GM23338 (cell line): ENCODE results near the gene RWDD3.

Source experiments
- CREB1 ChIP-seq: fragments of 250-450 bp; sonication (Bioruptor Pico); IDR thresholded peaks from 2 replicates; pipeline ENCODE4 v1.5.0; 2020; ENCODE audit warnings: low read depth, mild to moderate bottlenecking, moderate library complexity
- EZH2 ChIP-seq: fragments of 200-600 bp; sonication (generic); IDR thresholded peaks from one replicate; pipeline ENCODE4 v1.8.0; 2017; ENCODE audit warnings: antibody characterized with exemption, mild to moderate bottlenecking, low read depth; ENCODE audit not compliant: unreplicated experiment
- EZH2phosphoT487 ChIP-seq: fragments of 200-600 bp; sonication (generic); IDR thresholded peaks from one replicate; pipeline ENCODE4 v1.8.1; 2018; ENCODE audit warnings: antibody characterized with exemption; ENCODE audit not compliant: unreplicated experiment
- JUNB ChIP-seq: IDR thresholded peaks from one replicate; pipeline ENCODE4 v1.6.1; 2016; ENCODE audit warnings: antibody characterized with exemption; ENCODE audit not compliant: unreplicated experiment
- NANOG ChIP-seq: IDR thresholded peaks from 2 replicates; pipeline ENCODE4 v1.6.1; 2016; ENCODE audit warnings: antibody characterized with exemption, borderline replicate concordance
- POLR2AphosphoS5 ChIP-seq: IDR thresholded peaks from 2 replicates; pipeline ENCODE4 v1.6.1; 2016; ENCODE audit warnings: antibody characterized with exemption, low read depth
- REST ChIP-seq: IDR thresholded peaks from one replicate; pipeline ENCODE4 v1.6.1; 2018; ENCODE audit warnings: antibody characterized with exemption; ENCODE audit not compliant: unreplicated experiment
- STAT1 ChIP-seq: IDR thresholded peaks from one replicate; pipeline ENCODE4 v1.6.1; 2016; ENCODE audit warnings: antibody characterized with exemption; ENCODE audit not compliant: unreplicated experiment
- ZNF331 ChIP-seq: fragments of 250-450 bp; sonication (Bioruptor Pico); IDR thresholded peaks from 2 replicates; pipeline ENCODE4 v1.5.0; 2020; ENCODE audit warnings: low read depth, mild to moderate bottlenecking, moderate library complexity
- TF ChIP-seq, protein P1 (sequence below), 2 experiments: fragments of 200-600 bp in 1 of 2; sonication (generic) in 1 of 2; conservative IDR thresholded peaks; 2 replicates each; pipeline versions ENCODE4 v1.5.1 to v1.6.1; 2016 to 2017; ENCODE audit warnings: antibody characterized with exemption in 2 of 2, low read depth in 2 of 2, mild to moderate bottlenecking in 2 of 2, moderate library complexity in 1 of 2
- TF ChIP-seq, protein P2 (sequence below): fragments of 250-450 bp; sonication (Bioruptor Pico); IDR thresholded peaks from 2 replicates; pipeline ENCODE4 v1.5.0; 2020; ENCODE audit warnings: mild to moderate bottlenecking, moderate library complexity

DNA sequence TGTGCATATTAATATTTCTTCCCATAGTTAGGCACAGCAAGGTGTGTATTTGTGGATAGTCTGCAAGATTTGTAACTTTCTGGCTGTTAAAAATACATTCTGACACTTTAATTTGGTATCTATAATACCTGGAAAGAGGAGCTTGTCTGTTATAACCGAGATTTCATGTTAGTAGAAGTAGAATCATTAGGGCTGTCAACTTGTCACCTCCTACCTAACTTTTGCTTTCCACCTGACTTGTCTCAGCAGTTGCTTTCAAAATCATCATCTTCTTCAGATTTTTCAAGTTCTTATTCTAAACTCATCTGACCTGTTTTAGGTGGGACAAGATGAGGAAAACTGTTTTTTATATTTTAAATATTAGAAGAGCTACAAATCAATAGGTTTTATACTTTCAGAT, 11.0 kb downstream of the RWDD3 start:
- TF ChIP-seq POLR2AphosphoS5 (no peak), CREB1 (CRISPR knock-in tag) (no peak), REST (no peak), EZH2 (no peak), STAT1 (no peak), NANOG (no peak), EZH2phosphoT487 (no peak), JUNB (no peak), ZNF331 (CRISPR knock-in tag) (no peak)
- TF ChIP-seq, protein P1, sequence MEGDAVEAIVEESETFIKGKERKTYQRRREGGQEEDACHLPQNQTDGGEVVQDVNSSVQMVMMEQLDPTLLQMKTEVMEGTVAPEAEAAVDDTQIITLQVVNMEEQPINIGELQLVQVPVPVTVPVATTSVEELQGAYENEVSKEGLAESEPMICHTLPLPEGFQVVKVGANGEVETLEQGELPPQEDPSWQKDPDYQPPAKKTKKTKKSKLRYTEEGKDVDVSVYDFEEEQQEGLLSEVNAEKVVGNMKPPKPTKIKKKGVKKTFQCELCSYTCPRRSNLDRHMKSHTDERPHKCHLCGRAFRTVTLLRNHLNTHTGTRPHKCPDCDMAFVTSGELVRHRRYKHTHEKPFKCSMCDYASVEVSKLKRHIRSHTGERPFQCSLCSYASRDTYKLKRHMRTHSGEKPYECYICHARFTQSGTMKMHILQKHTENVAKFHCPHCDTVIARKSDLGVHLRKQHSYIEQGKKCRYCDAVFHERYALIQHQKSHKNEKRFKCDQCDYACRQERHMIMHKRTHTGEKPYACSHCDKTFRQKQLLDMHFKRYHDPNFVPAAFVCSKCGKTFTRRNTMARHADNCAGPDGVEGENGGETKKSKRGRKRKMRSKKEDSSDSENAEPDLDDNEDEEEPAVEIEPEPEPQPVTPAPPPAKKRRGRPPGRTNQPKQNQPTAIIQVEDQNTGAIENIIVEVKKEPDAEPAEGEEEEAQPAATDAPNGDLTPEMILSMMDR (conservative IDR thresholded peaks at IDR 0.05; ENCODE audit: low read depth in 2 of 2) = no peak
- TF ChIP-seq, protein P2, sequence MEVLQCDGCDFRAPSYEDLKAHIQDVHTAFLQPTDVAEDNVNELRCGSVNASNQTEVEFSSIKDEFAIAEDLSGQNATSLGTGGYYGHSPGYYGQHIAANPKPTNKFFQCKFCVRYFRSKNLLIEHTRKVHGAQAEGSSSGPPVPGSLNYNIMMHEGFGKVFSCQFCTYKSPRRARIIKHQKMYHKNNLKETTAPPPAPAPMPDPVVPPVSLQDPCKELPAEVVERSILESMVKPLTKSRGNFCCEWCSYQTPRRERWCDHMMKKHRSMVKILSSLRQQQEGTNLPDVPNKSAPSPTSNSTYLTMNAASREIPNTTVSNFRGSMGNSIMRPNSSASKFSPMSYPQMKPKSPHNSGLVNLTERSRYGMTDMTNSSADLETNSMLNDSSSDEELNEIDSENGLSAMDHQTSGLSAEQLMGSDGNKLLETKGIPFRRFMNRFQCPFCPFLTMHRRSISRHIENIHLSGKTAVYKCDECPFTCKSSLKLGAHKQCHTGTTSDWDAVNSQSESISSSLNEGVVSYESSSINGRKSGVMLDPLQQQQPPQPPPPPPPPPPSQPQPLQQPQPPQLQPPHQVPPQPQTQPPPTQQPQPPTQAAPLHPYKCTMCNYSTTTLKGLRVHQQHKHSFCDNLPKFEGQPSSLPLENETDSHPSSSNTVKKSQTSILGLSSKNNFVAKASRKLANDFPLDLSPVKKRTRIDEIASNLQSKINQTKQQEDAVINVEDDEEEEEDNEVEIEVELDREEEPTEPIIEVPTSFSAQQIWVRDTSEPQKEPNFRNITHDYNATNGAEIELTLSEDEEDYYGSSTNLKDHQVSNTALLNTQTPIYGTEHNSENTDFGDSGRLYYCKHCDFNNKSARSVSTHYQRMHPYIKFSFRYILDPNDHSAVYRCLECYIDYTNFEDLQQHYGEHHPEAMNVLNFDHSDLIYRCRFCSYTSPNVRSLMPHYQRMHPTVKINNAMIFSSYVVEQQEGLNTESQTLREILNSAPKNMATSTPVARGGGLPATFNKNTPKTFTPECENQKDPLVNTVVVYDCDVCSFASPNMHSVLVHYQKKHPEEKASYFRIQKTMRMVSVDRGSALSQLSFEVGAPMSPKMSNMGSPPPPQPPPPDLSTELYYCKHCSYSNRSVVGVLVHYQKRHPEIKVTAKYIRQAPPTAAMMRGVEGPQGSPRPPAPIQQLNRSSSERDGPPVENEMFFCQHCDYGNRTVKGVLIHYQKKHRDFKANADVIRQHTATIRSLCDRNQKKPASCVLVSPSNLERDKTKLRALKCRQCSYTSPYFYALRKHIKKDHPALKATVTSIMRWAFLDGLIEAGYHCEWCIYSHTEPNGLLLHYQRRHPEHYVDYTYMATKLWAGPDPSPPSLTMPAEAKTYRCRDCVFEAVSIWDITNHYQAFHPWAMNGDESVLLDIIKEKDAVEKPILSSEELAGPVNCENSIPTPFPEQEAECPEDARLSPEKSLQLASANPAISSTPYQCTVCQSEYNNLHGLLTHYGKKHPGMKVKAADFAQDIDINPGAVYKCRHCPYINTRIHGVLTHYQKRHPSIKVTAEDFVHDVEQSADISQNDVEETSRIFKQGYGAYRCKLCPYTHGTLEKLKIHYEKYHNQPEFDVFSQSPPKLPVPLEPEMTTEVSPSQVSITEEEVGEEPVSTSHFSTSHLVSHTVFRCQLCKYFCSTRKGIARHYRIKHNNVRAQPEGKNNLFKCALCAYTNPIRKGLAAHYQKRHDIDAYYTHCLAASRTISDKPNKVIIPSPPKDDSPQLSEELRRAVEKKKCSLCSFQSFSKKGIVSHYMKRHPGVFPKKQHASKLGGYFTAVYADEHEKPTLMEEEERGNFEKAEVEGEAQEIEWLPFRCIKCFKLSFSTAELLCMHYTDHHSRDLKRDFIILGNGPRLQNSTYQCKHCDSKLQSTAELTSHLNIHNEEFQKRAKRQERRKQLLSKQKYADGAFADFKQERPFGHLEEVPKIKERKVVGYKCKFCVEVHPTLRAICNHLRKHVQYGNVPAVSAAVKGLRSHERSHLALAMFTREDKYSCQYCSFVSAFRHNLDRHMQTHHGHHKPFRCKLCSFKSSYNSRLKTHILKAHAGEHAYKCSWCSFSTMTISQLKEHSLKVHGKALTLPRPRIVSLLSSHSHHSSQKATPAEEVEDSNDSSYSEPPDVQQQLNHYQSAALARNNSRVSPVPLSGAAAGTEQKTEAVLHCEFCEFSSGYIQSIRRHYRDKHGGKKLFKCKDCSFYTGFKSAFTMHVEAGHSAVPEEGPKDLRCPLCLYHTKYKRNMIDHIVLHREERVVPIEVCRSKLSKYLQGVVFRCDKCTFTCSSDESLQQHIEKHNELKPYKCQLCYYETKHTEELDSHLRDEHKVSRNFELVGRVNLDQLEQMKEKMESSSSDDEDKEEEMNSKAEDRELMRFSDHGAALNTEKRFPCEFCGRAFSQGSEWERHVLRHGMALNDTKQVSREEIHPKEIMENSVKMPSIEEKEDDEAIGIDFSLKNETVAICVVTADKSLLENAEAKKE (CRISPR knock-in tag) = no peak
